GM12872 (cell line): ENCODE results near the gene DIPK2B.

ENCODE experiments used
- CTCF ChIP-seq: IDR thresholded peaks from 3 replicates; pipeline ENCODE4 v1.5.1; 2011; ENCODE audit warnings: low read depth, mild to moderate bottlenecking, low read length, moderate library complexity; ENCODE audit not compliant: insufficient read depth

DIPK2B gene

DNA sequence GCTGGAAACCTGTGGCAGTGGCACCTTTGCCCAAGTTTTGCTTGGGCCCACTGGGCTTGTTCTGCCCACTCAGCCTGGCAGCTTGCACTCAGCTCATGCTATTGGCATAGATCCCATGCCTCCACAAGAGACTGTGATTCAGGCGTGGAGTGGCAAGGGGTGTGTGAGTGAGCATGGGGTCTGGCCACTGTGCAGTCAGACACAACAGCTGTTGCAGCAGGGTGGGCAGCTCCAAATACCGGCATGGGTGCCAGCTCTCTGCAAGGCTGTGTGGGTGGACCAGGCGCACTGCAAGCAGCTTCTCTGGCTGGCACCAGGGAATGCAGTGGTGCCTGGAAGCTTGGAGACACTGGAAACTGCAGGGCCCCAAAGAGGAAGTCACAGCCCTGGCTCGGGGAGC is 27.4 kb upstream of the DIPK2B start:
- no peak for TF ChIP-seq CTCF

DNA sequence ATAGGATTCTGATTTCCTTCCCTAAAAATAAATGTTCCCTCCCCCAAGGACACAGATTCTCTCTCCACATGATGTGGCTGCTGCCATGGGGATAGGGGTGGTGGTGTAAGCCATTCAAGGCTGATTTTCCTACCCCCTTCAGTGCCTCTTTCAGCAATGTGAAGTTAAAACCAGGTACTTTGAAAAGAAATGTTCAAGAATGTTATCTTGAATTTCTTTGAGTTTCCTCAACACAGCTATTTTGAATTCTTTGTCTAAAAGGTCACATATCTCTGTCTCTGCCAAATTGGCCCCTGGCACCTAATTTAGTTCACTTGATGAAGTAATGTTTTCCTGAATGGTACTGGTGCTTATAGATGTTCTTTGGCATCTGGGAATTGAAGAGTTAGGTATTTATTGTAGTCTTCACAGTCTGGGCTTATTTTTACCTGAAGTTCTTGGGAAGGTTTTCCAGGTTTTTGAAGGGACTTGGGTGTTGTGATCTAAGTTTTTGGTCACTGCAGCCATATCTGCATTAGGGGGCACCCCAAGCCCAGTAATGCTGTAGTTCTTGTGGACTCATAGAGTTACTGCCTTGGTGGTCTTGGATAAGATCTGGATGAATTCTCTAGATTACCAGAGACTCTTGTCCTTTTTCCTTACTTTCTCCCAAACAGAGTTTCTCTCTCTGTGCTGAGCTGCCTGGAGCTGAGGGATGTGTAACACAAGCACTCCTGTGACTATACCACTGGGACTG is 7.6 kb upstream of the DIPK2B start:
- TF ChIP-seq CTCF: no peak

DNA sequence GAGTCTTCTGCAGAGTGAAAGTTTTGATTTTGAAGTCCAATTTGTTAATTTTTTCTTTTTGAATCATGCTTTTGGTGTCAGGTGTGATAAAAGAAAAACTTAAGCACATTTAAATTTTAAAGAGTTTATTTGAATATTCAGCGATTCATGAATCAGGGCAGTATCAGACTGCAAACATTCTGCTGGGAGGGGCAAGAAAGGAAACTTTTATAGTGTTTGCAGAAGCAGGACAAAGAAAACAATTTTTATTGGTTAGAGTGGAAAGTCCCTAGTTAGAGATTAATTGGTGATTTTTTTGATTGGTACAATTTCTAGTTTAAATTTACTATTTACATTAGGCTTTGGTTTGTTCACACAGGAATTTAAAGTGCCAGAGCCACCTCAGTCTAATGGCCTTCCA is 1.5 kb upstream of the DIPK2B start:
- TF ChIP-seq CTCF: no peak

DNA sequence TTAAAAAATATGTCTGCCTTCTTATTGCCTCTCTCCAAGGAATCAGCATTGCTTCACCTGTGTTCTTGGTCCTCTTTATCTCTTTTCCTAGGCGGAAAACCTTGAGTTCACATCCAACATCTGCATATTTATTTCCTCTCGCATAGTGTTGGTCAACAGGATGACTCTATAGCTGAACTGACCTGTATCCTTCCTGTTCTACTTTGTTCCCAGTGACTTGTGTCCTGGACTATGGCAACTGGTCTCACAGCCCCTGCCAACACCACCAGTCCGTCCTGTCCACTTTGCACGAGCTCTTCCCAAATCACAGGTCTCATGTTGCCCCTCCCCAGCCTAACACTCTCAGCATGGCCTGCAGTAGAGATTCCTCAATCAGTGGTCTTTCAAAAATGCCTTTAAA is 2.0 kb downstream of the DIPK2B start:
- no peak for TF ChIP-seq CTCF

- no peak for TF ChIP-seq CTCF
These were observed 2.4 kb downstream of the DIPK2B start for GRCh38 chrX:45198301-45198700.

- TF ChIP-seq CTCF: no peak
These were observed 4.0 kb downstream of the DIPK2B start for GRCh38 chrX:45196701-45197100.

GRCh38 chrX:45191820-45192409 is 8.8 kb downstream of the DIPK2B start:
- TF ChIP-seq CTCF: no peak
